ENCODE data around the gene EPHB4.

The EPHB4 gene

GRCh38 chr7:100824499-100825214, 2.7 kb downstream of the EPHB4 start:
- Histone ChIP-seq H3K27ac (no peak overlapping the region), H2AFZ (ENCODE audit: low read depth) (no peak overlapping the region), H4K20me1 (ENCODE audit: insufficient read depth) (no peaks in the 10 kb centered on the region), H3K4me1 (ENCODE audit: low read depth, poor library complexity, severe bottlenecking) (no peaks in the 10 kb centered on the region), H3K4me3 (IDR thresholded peaks at IDR 0.05; ENCODE audit: insufficient read depth, low read depth, low read length) (no peak overlapping the region), H3K9ac (no peak overlapping the region), H3K36me3 (ENCODE audit: insufficient read depth) (no peaks in the 10 kb centered on the region), H3K79me2 (ENCODE audit: insufficient read depth, low read depth) (no peaks in the 10 kb centered on the region), H3K27me3 (ENCODE audit: insufficient read depth, low read depth) (peaks cover 94% of the 10 kb centered on the region), H3K4me2 (no peak overlapping the region)
- TF ChIP-seq, protein P1, sequence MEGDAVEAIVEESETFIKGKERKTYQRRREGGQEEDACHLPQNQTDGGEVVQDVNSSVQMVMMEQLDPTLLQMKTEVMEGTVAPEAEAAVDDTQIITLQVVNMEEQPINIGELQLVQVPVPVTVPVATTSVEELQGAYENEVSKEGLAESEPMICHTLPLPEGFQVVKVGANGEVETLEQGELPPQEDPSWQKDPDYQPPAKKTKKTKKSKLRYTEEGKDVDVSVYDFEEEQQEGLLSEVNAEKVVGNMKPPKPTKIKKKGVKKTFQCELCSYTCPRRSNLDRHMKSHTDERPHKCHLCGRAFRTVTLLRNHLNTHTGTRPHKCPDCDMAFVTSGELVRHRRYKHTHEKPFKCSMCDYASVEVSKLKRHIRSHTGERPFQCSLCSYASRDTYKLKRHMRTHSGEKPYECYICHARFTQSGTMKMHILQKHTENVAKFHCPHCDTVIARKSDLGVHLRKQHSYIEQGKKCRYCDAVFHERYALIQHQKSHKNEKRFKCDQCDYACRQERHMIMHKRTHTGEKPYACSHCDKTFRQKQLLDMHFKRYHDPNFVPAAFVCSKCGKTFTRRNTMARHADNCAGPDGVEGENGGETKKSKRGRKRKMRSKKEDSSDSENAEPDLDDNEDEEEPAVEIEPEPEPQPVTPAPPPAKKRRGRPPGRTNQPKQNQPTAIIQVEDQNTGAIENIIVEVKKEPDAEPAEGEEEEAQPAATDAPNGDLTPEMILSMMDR (conservative IDR thresholded peaks at IDR 0.05; ENCODE audit: low read depth, low read length): no peak

DNA sequence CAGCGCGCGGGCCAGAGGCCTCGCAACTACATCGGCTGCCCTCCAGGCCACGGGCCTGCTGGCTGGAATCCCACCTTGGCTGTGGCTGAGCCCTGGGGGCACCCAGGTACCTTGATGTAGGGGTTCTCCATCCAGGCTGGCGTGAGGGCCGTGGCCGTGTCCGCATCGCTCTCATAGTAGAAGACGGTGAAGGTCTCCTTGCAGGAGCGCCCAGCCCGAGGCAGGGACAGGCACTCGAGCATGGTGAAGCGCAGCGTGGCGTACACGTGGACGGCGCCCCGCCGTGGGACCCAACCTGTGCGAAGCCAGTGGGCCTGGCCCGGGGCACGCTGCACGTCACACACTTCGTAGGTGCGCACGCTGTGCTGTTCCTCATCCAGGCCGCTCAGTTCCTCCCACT, 3.8 kb downstream of the EPHB4 start:
- Histone ChIP-seq H3K27me3 (ENCODE audit: insufficient read depth, low read depth) (peaks cover 93% of the 10 kb centered on the region), H3K4me3 (IDR thresholded peaks at IDR 0.05; ENCODE audit: insufficient read depth, low read depth, low read length) (no peak overlapping the region), H2AFZ (ENCODE audit: low read depth) (no peak overlapping the region), H3K79me2 (ENCODE audit: insufficient read depth, low read depth) (no peaks in the 10 kb centered on the region), H3K4me1 (ENCODE audit: low read depth, poor library complexity, severe bottlenecking) (no peaks in the 10 kb centered on the region), H3K9ac (no peak overlapping the region), H3K36me3 (ENCODE audit: insufficient read depth) (no peaks in the 10 kb centered on the region), H4K20me1 (ENCODE audit: insufficient read depth) (no peaks in the 10 kb centered on the region), H3K4me2 (no peak overlapping the region), H3K27ac (no peak overlapping the region)
- TF ChIP-seq, protein P1 (conservative IDR thresholded peaks at IDR 0.05; ENCODE audit: low read depth, low read length): no peak

GRCh38 chr7:100823140-100823525, 4.2 kb downstream of the EPHB4 start:
- H3K9ac ChIP-seq: no peak overlapping the region
- no peaks in the 10 kb centered on the region for H3K36me3 ChIP-seq (ENCODE audit: insufficient read depth)
- H3K4me1 ChIP-seq (ENCODE audit: low read depth, poor library complexity, severe bottlenecking): no peaks in the 10 kb centered on the region

GRCh38 chr7:100822236-100823139, 4.8 kb downstream of the EPHB4 start:
- no peak overlapping the region for H3K27ac ChIP-seq
- H3K79me2 ChIP-seq (ENCODE audit: insufficient read depth, low read depth): no peaks in the 10 kb centered on the region
- no peaks in the 10 kb centered on the region for H3K36me3 ChIP-seq (ENCODE audit: insufficient read depth)
- no peak overlapping the region for H2AFZ ChIP-seq (ENCODE audit: low read depth)
- no peaks in the 10 kb centered on the region for H3K4me1 ChIP-seq (ENCODE audit: low read depth, poor library complexity, severe bottlenecking)
- no peak overlapping the region for H3K9ac ChIP-seq
- H4K20me1 ChIP-seq (ENCODE audit: insufficient read depth): no peaks in the 10 kb centered on the region
- H3K4me2 ChIP-seq: no peak overlapping the region
- no peak overlapping the region for H3K4me3 ChIP-seq (IDR thresholded peaks at IDR 0.05; ENCODE audit: insufficient read depth, low read depth, low read length)
- H3K27me3 ChIP-seq (ENCODE audit: insufficient read depth, low read depth): peaks cover 89% of the 10 kb centered on the region
- TF ChIP-seq, protein P1 (conservative IDR thresholded peaks at IDR 0.05; ENCODE audit: low read depth, low read length): no peak

More at GRCh38 chr7:100823140-100823525, 4.2 kb downstream of the EPHB4 start:
- H2AFZ ChIP-seq (ENCODE audit: low read depth): no peak overlapping the region
- no peaks in the 10 kb centered on the region for H3K79me2 ChIP-seq (ENCODE audit: insufficient read depth, low read depth)
- TF ChIP-seq, protein P1 (conservative IDR thresholded peaks at IDR 0.05; ENCODE audit: low read depth, low read length): no peak
- no peak overlapping the region for H3K4me3 ChIP-seq (IDR thresholded peaks at IDR 0.05; ENCODE audit: insufficient read depth, low read depth, low read length)
- peaks cover 95% of the 10 kb centered on the region for H3K27me3 ChIP-seq (ENCODE audit: insufficient read depth, low read depth)
- H4K20me1 ChIP-seq (ENCODE audit: insufficient read depth): no peaks in the 10 kb centered on the region
- no peak overlapping the region for H3K27ac ChIP-seq
- no peak overlapping the region for H3K4me2 ChIP-seq

Data from KMS-11 (cell line).